GM10847 (cell line): ENCODE results near the gene BMERB1.
"Not testable (repeated sequence)": the region's sequence is repeated elsewhere in the genome, so short reads cannot be mapped to it uniquely, and the experiment has no call there.

Source experiments
- POLR2A ChIP-seq: IDR thresholded peaks from 2 replicates; pipeline ENCODE4 v1.6.1; 2011; ENCODE audit not compliant: insufficient read length; ENCODE audit errors: extremely low read depth

Gene BMERB1

DNA sequence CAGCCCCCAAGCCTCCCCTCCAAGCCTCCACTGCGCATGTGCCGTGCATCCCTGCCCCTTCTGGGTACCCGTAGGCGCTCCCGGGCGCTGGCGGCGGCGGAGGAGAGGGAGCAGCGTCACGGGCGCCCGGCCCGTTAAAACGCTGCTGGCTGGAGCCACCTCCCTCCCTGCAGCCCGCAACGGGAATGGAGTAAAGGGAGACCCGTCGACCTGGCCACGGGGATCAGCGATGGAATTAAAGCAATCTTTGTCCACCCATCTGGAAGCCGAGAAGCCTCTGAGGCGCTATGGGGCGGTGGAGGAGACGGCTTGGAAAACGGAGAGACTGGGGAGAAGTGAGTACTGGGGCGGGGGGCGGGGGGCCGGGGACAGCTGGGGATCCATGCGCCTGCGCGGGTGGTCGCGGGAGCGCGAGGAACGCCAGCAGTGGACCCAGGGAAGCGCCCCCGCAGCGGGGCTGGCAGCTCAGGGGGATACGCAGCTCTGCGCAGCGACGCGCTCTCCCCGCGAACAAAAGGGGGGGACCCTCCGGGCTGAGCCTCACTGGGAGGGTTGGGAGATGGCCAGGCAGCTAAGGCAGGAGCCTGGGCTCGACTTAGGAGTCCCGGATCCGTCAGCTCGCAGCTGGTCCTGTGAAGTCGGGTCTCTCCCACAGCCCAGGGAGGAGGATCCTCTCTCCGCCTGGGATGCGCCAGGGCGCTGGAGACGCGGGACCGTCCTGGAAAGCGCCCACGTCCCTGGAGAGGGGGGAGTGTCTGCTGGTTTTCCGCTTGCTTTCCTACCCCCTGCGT is at the start of gene BMERB1:
Gene BMERB1, plus strand, starts transcription at position 164 of the 791 bp plus-strand sequence. Its CDS starts 66 bp downstream, at position 230.
- TF ChIP-seq POLR2A, result no peak

DNA sequence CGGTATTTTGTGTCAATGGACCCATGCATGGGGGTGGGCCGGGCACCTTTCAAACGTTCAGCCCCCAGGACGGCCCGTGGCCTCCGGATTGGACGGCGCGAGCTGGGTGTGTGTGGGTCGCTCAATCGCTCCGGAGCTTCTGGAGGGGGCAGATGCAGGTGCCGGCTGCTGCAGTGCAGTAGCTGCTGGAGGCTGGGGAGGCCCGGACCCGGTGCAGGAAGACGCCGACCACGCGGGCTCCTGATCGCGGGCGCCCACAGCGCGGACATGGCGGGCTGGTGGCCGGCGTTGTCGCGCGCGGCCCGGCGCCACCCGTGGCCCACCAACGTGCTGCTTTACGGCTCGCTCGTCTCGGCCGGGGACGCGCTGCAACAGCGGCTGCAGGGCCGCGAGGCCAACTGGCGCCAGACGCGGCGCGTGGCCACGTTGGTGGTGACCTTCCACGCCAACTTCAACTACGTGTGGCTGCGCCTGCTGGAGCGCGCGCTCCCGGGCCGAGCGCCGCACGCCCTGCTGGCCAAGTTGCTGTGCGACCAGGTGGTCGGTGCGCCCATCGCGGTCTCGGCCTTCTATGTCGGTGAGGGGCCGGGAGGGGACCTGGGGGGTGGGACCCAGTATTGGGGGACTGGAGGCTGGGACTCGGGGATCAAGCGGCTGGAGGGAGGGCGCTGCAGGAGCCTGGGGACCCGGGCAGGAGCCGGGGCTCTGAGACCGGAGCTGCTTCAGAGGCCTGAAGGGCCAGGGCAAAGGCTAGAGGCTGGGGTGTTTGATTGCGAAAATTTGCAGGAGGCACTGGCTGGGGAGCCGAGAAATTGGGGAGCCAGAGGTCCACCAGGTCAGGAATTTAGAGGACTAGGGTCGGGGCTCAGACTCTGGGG is 38.5 kb upstream of the BMERB1 start, which contains the start of gene MPV17L:
Gene MPV17L, plus strand, starts transcription at position 124 of the 878 bp plus-strand sequence. Its CDS starts 144 bp downstream, at position 268.
- not testable (repeated sequence) for TF ChIP-seq POLR2A

DNA sequence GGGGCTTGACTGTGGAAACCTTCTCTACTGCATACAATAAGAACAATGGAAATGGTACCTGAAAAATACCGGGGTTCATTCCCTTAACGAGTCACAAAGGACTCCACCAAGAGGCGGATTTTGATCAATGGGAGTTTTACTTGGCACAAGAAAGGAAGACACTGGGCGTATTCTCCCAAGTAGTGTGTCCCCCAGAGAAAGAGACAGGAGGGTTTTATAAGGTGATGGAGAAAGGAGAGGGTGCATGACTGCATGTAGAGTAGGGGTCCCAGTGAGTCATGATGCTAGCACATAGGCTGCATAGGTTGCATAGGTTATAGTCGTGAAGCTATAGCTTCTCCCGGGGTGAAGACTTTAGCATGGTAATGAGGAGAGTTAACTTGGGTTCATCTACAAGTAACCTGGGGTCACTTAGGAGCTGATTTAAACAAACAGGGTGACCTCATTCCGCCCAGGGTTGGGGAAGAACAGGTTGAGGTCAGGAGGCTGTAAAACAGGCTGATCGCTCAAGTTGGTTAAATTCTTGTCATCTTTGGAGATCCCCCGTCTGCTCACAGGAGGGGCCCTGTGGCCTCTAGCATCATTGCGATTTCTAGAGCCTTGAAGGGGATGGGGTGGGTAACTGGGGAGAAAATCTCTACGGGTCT is 37.3 kb upstream of the BMERB1 start:
- no peak for TF ChIP-seq POLR2A

DNA sequence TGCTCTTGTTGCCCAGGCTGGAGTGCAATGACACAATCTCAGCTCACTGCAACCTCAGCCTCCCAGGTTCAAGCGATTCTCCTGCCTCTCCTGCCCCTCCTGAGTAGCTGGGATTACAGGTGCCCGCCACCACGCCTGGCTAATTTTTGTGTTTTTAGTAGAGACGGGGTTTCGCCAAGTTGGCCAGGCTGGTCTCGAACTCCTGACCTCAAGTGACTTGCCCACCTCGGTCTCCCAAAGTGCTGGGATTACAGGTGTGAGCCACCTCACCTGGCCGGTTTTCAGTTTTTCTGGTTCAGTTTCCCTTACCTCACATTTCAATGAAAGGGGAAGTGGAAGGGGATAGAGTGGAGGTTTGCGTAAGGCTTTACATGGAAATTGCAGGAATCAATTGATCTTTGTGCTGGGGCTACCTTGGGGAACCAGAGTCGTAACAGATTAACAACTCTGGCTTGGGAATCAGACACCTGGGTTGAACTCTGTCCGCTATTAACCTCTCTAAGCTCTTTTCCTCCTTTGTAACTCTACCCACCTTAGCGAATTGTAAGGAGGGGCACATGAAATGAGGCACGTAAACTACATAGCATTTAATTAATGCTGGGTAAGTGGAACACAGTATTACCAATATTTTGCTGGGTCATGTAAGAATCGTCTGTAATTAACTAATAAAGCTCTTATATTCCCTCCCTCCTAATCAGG is 35.6 kb upstream of the BMERB1 start:
- TF ChIP-seq POLR2A, result no peak

DNA sequence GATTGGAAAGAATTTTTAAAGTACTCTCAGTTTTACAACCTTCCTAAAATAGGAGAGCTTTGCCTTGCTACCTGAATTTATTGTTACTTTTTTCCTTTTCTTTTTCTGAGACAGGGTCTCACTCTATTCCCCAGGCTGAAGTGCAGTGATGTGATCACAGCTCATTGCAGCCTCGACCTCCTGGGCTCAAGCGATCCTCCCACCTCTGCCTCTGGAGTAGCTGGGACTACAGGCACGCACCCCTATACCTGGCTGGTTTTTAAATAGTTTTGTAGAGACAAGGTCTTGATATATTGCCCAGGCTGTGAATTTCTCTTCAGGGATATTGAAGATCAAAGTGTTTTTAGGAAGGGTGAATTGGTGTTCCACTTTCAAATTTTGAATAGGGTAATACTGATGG is 35.1 kb upstream of the BMERB1 start:
- TF ChIP-seq POLR2A, result no peak

DNA sequence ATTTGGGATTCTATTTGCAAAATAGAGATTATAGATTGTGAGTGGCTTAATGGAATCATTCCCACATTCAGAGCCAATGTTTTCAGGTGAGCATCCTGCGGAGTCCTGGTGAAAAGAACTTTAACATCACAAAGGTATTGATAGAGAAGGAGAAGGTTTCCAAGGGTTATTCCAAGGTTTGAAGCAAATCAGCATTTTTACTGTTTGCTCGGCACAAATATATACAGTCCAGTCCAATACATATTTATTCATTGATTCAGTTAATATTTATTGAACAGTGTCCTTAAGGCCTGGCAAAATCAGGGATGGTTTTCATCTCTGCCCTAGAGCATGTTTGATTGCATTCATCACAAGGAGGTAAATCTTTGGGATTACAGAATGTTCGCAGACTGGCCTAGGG is 32.4 kb upstream of the BMERB1 start:
- TF ChIP-seq POLR2A, result no peak

DNA sequence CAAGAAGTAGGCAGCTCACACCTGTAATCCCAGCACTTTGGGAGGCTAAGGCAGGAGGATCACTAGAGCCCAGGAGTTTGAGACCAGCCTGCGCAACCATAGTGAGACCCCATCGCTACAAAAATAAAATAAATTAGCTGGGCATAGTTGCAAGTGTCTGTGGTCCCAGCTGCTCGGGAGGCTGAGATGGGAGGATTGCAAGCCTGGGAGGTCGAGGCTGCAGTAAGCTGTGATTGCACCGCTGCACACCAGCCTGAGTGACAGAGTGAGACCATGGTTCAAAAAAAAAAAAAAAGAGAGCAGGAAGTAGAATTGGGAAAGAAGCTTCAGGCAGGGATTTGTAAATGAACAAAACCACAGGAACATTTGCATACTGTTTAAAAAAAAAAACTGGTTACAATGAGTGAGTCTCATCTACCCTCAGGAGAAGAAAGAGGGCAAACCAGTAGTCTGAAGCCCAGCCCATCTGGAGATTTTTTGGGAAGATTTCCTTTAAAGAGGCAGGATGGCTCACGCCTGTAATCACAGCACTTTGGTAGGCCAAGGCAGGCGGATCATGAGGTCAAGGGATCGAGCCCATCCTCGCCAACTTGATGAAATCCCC is 30.9 kb upstream of the BMERB1 start:
- TF ChIP-seq POLR2A, result no peak

DNA sequence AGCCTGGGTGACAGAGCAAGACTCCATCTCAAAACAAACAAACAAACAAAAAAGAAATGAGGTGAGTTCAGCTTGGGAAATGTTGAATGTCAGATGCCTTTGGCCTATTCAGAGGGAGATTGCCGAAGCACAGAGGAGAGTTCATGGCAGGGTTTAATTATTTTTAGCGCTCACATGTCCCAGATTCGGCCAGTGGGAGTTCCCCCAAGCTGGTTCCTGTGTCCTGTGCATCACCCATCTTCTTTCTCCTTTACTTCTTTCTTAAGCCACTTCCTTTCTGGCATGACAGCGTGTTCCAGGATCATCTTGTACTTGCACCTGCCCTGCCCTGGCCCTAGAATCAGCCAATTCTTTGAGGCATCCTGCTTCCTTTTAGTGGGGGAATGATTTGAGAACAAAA is 29.6 kb upstream of the BMERB1 start:
- TF ChIP-seq POLR2A, result no peak

DNA sequence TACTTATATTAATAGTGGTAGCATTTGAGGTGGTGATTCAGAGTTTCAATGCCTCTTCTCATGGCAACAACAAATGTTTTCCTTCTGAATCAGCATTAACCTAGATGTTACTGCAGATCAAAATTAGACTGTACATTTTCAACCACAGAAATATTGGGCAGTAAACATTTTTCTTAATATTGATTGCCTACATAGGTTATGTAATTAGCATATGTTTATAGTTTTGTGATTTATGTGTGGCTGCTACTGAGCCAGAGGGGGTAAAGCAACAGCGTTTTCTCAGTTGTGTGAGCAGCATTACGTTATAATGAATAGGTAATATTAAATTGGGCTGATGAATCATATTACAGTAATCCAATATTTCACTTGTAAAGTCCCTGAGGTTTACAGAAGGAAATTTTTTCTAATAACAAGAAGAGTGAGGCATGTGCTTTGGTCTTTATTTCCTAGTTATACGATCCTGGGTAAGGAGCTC is 18.8 kb upstream of the BMERB1 start:
- no peak for TF ChIP-seq POLR2A

DNA sequence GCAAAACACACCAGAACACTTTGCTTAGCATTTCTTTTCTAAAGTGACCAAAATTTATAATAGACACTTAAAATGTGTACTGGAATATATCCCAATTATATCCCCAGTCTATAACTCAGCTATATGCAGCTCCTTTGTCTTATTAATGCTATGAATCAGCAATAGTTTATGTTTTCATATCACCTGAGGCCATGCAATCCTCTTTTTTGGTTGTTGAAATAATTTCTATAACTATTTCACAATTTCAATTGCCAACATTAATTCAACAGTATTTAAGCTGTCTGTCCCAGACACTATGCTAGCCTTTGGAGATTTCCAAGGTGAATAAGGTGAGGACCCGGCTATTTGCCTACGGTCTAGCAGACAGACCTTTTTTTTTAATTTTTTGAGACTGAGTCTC is 17.2 kb upstream of the BMERB1 start:
- TF ChIP-seq POLR2A, result no peak

DNA sequence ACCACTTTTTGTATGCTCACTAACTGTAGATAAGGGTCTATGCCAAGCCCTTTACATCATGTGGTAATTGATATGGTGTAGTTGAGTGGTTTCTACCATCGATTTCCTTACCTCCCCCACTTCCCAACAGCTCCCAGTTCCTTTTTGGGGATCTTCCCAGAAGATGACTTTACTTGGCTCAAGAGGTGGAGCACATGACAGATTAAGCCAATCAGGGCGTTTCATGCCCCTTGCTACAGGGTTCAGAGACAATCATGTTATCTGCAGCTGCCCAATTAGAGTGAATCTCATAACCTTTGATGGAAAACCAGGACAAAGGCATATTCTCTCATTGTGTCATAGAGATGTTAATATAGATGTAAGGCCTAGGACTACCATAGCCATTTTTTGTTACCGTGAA is 16.2 kb upstream of the BMERB1 start:
- no peak for TF ChIP-seq POLR2A

DNA sequence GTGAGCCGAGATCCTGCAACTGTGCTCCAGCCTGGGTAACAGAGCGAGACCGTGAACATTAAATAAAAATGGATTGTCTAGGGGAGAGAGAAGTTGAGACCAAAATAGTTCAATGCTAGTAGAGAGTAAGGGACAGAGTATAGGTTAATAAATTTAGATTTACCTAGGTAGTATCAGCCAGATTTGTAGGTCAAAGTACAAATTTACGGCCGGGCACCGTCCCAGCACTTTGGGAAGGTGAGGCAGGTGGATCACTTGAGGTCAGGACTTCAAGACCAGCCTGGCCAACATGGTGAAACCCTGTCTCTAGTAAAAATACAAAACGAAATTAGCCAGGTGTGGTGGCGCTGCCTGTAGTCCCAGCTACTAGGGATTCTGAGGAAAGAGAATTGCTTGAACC is 12.2 kb upstream of the BMERB1 start:
- TF ChIP-seq POLR2A, result no peak

DNA sequence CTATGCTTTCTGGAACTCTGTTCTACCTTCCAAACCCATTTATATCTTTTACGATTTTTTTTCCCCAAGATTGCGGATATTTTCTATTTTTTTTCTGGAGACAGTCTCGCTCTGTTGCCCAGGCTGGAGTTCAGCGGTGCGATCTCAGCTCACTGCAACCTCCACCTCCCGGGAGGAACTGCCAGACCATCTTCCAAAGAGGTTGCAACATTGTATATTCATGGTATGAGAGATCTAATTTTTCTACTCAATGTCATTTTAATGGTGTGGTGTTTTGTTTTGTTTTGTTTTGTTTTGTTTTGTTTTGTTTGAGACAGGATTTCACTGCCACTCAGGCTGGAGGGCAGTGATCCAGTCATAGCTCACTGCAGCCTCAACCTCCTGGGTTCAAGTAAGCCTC is 8.5 kb upstream of the BMERB1 start:
- TF ChIP-seq POLR2A, result no peak

DNA sequence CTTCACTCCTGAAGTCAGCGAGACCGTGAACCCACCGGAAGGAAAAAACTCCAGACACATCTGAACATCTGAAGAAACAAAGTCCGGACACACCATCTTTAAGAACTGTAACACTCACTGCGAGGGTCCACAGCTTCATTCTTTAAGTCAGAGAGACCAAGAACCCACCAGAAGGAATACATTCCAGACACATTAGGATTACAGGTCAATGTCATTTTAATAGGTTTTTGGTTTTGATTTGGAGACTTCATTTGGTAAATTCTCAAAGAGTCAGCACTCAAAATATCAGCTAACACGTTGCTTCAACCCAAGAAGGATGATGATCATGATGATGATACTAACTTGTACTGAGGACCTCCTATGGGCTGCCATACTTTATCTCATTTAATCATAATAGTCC is 7.6 kb upstream of the BMERB1 start:
- no peak for TF ChIP-seq POLR2A
